IMR-90 (cell line): ENCODE measurements around the gene RPS6KA2. TPM values are rescaled to one million over a fixed set of nuclear protein-coding genes. Genes with fewer than 3 reads are reported as not detected.
A peak's percentile ranks its signal among the peaks of the same experiment; 100 is the strongest.

Experiments used
- ATAC-seq: fragments of 200-7000 bp; cut with Tn5 transposase; 2 replicates; pipeline ENCODE4 v1.9.1; 2020; ENCODE audit warnings: low read depth, mild to moderate bottlenecking, moderate library complexity
- BruUV-seq: library from RNA; stranded (reverse); fragments of 400-500 nt; replicated peaks from 2 replicates; lab custom pipeline; 2021; lab: Mats Ljungman, UMichigan
- CTCF ChIA-PET: fragments of 300-600 bp; formaldehyde crosslinking; extraction: SDS; loops from one replicate; lab custom pipeline; 2021; ENCODE audit warnings: antibody characterized with exemption; lab: Yijun Ruan, JAX
- POLR2A ChIA-PET: fragments of 300-600 bp; sonication (Branson Sonifier 250); formaldehyde crosslinking; loops from one replicate; lab custom pipeline; 2022; ENCODE audit warnings: antibody characterized with exemption; ENCODE audit not compliant: unreplicated experiment; lab: Charles Lee
- DNase-seq: peaks from one replicate; pipeline ENCODE4 v3.0.0; 2013
- H2AFZ ChIP-seq: replicated peaks from 2 replicates; pipeline ENCODE3; 2013; ENCODE audit warnings: low read length, mild to moderate bottlenecking; ENCODE audit not compliant: poor library complexity
- H2AK5ac ChIP-seq: 2 replicates; pipeline ENCODE4 v1.6.1; 2013; ENCODE audit warnings: low read depth, low read length, inconsistent platforms
- H2AK9ac ChIP-seq: replicated peaks from 2 replicates; pipeline ENCODE3; 2013; ENCODE audit warnings: mild to moderate bottlenecking, low read depth, low read length, moderate library complexity; ENCODE audit not compliant: poor library complexity
- H2BK120ac ChIP-seq: 2 replicates; pipeline ENCODE4 v1.6.1; 2013; ENCODE audit warnings: low read depth, low read length, inconsistent platforms
- H2BK15ac ChIP-seq: 3 replicates; pipeline ENCODE4 v1.6.1; 2013; ENCODE audit warnings: low read depth, low read length, inconsistent platforms
- H2BK20ac ChIP-seq: 2 replicates; pipeline ENCODE4 v1.6.1; 2013; ENCODE audit warnings: low read depth, mild to moderate bottlenecking, inconsistent platforms, low read length, moderate library complexity
- H2BK5ac ChIP-seq: 2 replicates; pipeline ENCODE4 v1.6.1; 2013; ENCODE audit warnings: mild to moderate bottlenecking, low read depth, low read length, inconsistent platforms; ENCODE audit not compliant: poor library complexity, severe bottlenecking
- H3K14ac ChIP-seq: replicated peaks from 2 replicates; pipeline ENCODE4 v1.6.1; 2013; ENCODE audit warnings: low read depth, low read length, inconsistent platforms
- H3K18ac ChIP-seq: 2 replicates; pipeline ENCODE4 v1.6.1; 2013; ENCODE audit warnings: low read depth, low read length, control low read depth
- H3K23ac ChIP-seq: 2 replicates; pipeline ENCODE4 v1.6.1; 2013; ENCODE audit warnings: low read depth, low read length, inconsistent platforms
- H3K27ac ChIP-seq: 2 replicates; pipeline ENCODE4 v1.5.1; 2013; ENCODE audit warnings: mild to moderate bottlenecking, control low read depth, low read length; ENCODE audit not compliant: insufficient read depth
- H3K27me3 ChIP-seq: 2 replicates; pipeline ENCODE4 v1.6.1; 2013; ENCODE audit warnings: low read length; ENCODE audit not compliant: control insufficient read depth, insufficient read depth
- H3K36me3 ChIP-seq: 2 replicates; pipeline ENCODE4 v1.6.1; 2013; ENCODE audit warnings: low read length, mixed read lengths; ENCODE audit not compliant: control insufficient read depth, insufficient read depth
- H3K4ac ChIP-seq: 2 replicates; pipeline ENCODE4 v1.6.1; 2013; ENCODE audit warnings: low read depth, low read length, inconsistent platforms
- H3K4me1 ChIP-seq: 2 replicates; pipeline ENCODE4 v1.6.1; 2013; ENCODE audit warnings: low read length, mixed read lengths; ENCODE audit not compliant: control insufficient read depth, insufficient read depth
- H3K4me2 ChIP-seq: 2 replicates; pipeline ENCODE4 v1.6.1; 2013; ENCODE audit warnings: low read depth, mild to moderate bottlenecking, control low read depth, low read length, moderate library complexity
- H3K4me3 ChIP-seq: 2 replicates; pipeline ENCODE4 v1.5.1; 2013; ENCODE audit warnings: low read depth, mild to moderate bottlenecking, control low read depth, low read length, moderate library complexity; ENCODE audit not compliant: insufficient read depth
- H3K56ac ChIP-seq: 2 replicates; pipeline ENCODE4 v1.6.1; 2013; ENCODE audit warnings: low read length, inconsistent platforms; ENCODE audit not compliant: insufficient read depth; ENCODE audit errors: extremely low read depth
- H3K79me1 ChIP-seq, 2 experiments: 2 replicates each; pipeline ENCODE4 v1.6.1; 2013; ENCODE audit warnings: low read length in 2 of 2, inconsistent platforms in 1 of 2, low read depth in 1 of 2
- H3K9ac ChIP-seq: 2 replicates; pipeline ENCODE4 v1.6.1; 2013; ENCODE audit warnings: low read depth, low read length, control low read depth
- H3K9me1 ChIP-seq: 2 replicates; pipeline ENCODE4 v1.6.1; 2013; ENCODE audit warnings: low read length, inconsistent platforms; ENCODE audit not compliant: insufficient read depth
- H3K9me3 ChIP-seq: 2 replicates; pipeline ENCODE4 v1.6.1; 2013; ENCODE audit warnings: low read length; ENCODE audit not compliant: control insufficient read depth, insufficient read depth
- H4K20me1 ChIP-seq: 2 replicates; pipeline ENCODE4 v1.6.1; 2013; ENCODE audit warnings: low read length, inconsistent platforms; ENCODE audit not compliant: insufficient read depth
- H4K5ac ChIP-seq: 2 replicates; pipeline ENCODE4 v1.6.1; 2013; ENCODE audit warnings: mild to moderate bottlenecking, low read depth, low read length, control low read depth
- H4K8ac ChIP-seq, 2 experiments: 2 replicates each; pipeline ENCODE4 v1.6.1; 2013; ENCODE audit warnings: low read depth in 2 of 2, low read length in 2 of 2, control low read depth in 1 of 2, inconsistent platforms in 1 of 2
- H4K91ac ChIP-seq: 2 replicates; pipeline ENCODE4 v1.6.1; 2013; ENCODE audit warnings: low read depth, low read length, inconsistent platforms; ENCODE audit not compliant: insufficient read depth
- BHLHE40 ChIP-seq: fragments of 150-350 bp; IDR thresholded peaks from 2 replicates; pipeline ENCODE4 v1.6.1; 2016; ENCODE audit warnings: mild to moderate bottlenecking, low read depth, low read length
- CEBPB ChIP-seq: IDR thresholded peaks from 2 replicates; pipeline ENCODE4 v1.6.1; 2012; ENCODE audit warnings: low read depth, low read length, improper control_type of control experiment
- CHD1 ChIP-seq: IDR thresholded peaks from 2 replicates; pipeline ENCODE4 v1.6.1; 2012; ENCODE audit warnings: low read depth, low read length, improper control_type of control experiment
- CTCF ChIP-seq: conservative IDR thresholded peaks from 2 replicates; pipeline ENCODE4 v1.5.1; 2012; ENCODE audit warnings: mild to moderate bottlenecking, low read depth, low read length, improper control_type of control experiment
- FOS ChIP-seq: fragments of 150-350 bp; IDR thresholded peaks from 2 replicates; pipeline ENCODE4 v1.6.1; 2016; ENCODE audit warnings: low read depth, low read length
- MAFK ChIP-seq: IDR thresholded peaks from 2 replicates; pipeline ENCODE4 v1.6.1; 2012; ENCODE audit warnings: low read depth, low read length, improper control_type of control experiment
- MAZ ChIP-seq: IDR thresholded peaks from 2 replicates; pipeline ENCODE4 v1.6.1; 2012; ENCODE audit warnings: low read depth, mild to moderate bottlenecking, low read length, improper control_type of control experiment, moderate library complexity, borderline replicate concordance
- MXI1 ChIP-seq: IDR thresholded peaks from 2 replicates; pipeline ENCODE4 v1.6.1; 2012; ENCODE audit warnings: low read depth, mild to moderate bottlenecking, low read length, moderate library complexity, borderline replicate concordance
- NFE2L2 ChIP-seq: fragments of 150-350 bp; IDR thresholded peaks from 2 replicates; pipeline ENCODE4 v1.6.1; 2016; ENCODE audit warnings: low read depth, mild to moderate bottlenecking, low read length
- POLR2A ChIP-seq: IDR thresholded peaks from 2 replicates; pipeline ENCODE4 v1.6.1; 2012; ENCODE audit warnings: mild to moderate bottlenecking, low read depth, low read length
- RAD21 ChIP-seq: IDR thresholded peaks from 2 replicates; pipeline ENCODE4 v1.6.1; 2012; ENCODE audit warnings: low read length, improper control_type of control experiment
- RCOR1 ChIP-seq: IDR thresholded peaks from 2 replicates; pipeline ENCODE4 v1.6.1; 2012; ENCODE audit warnings: mild to moderate bottlenecking, low read length, improper control_type of control experiment; ENCODE audit not compliant: insufficient replicate concordance
- RFX5 ChIP-seq: IDR thresholded peaks from 2 replicates; pipeline ENCODE4 v1.8.0; 2012; ENCODE audit warnings: low read depth, mild to moderate bottlenecking, low read length, moderate library complexity
- SMC3 ChIP-seq: fragments of 150-350 bp; IDR thresholded peaks from 2 replicates; pipeline ENCODE4 v1.6.1; 2016; ENCODE audit warnings: low read depth, mild to moderate bottlenecking, antibody characterized with exemption, low read length, moderate library complexity
- USF2 ChIP-seq: fragments of 150-350 bp; IDR thresholded peaks from 2 replicates; pipeline ENCODE4 v1.6.1; 2017; ENCODE audit warnings: mild to moderate bottlenecking, antibody characterized with exemption, low read length, low read depth
- WGBS, 2 experiments: methylation state at CpG; one replicate each; pipeline versions ENCODE4 v1.1.5 to v1.1.7; 2013; ENCODE audit warnings: missing lambda C conversion rate in 2 of 2; ENCODE audit not compliant: insufficient read length in 1 of 2; ENCODE audit errors: extremely low coverage in 2 of 2; 5-methylcytosine and 5-hydroxymethylcytosine counted together
- dilution Hi-C: fragments of 300-500 bp; cut with HindIII; formaldehyde crosslinking; loops from one replicate; pipeline ENCODE4 v1.14.3; 2018; ENCODE audit warnings: low sequenced_read_pairs; ENCODE audit not compliant: unreplicated experiment
- in situ Hi-C: fragments of 300-500 bp; cut with MboI; formaldehyde crosslinking; loops from 3 replicates; pipeline ENCODE4 v1.14.3; 2019; ENCODE audit warnings: low sequenced_read_pairs, inconsistent platforms, mixed read lengths
- intact Hi-C: fragments of 100-400 bp; cut with micrococcal nuclease; formaldehyde crosslinking; loops from 2 replicates; pipeline ENCODE4 v1.10.0; 2022
- polyA plus RNA-seq, 3 experiments: library from polyadenylated mRNA; depleted of rRNA; stranded (reverse); fragments of >200 nt; gene quantifications; 2 replicates each; pipeline ENCODE4 v1.2.3, GENCODE V29; 2012; ENCODE audit warnings: low replicate concordance in 1 of 3
- total RNA-seq: library from RNA; depleted of rRNA; stranded (reverse); fragments of >200 nt; gene quantifications from 2 replicates; pipeline ENCODE4 v1.2.3, GENCODE V29; 2012
- TF ChIP-seq, protein P1 (sequence below): fragments of 150-350 bp; IDR thresholded peaks from 2 replicates; pipeline ENCODE4 v1.6.1; 2016; ENCODE audit warnings: low read depth, mild to moderate bottlenecking, low read length, moderate library complexity, borderline replicate concordance

Gene RPS6KA2
- total and polyA plus RNA-seq, 2 of the 4 experiments (the other 2 are of a cell fraction) = 26.9 to 31.3 TPM

- H3K79me1 ChIP-seq = peaks cover 13 to 59% of the 10 kb centered on the region in 2 experiments
- no TSS peak for BruUV-seq
- H4K8ac ChIP-seq = peak overlapping the region; percentile 4 to 41; a peak in 2 of 4 replicates
- POLR2A ChIA-PET = no interaction called here
- peak overlapping the region; percentile 74 for H3K4ac ChIP-seq
- peak overlapping the region; percentile 4; the same call in 1 of the 2 replicates for H3K14ac ChIP-seq
- H2BK120ac ChIP-seq = peak overlapping the region; percentile 22
- H3K9me1 ChIP-seq = peaks cover 21% of the 10 kb centered on the region
- no peak overlapping the region for H3K56ac ChIP-seq
- ATAC-seq = no peak
- H3K18ac ChIP-seq = no peak overlapping the region
- TF ChIP-seq MXI1 = no peak
- no peak for TF ChIP-seq POLR2A
- TF ChIP-seq CEBPB = no peak
- no peak for TF ChIP-seq CTCF
- TF ChIP-seq RAD21 = no peak
- no peak for TF ChIP-seq RFX5
- TF ChIP-seq USF2 = no peak
- TF ChIP-seq CHD1 = no peak
- no peak for TF ChIP-seq SMC3
- TF ChIP-seq BHLHE40 = no peak
- TF ChIP-seq MAFK = no peak
- no peak for TF ChIP-seq MAZ
- TF ChIP-seq NFE2L2 = no peak
- no peak for TF ChIP-seq RCOR1
- TF ChIP-seq FOS = no peak
- TF ChIP-seq, protein P1, sequence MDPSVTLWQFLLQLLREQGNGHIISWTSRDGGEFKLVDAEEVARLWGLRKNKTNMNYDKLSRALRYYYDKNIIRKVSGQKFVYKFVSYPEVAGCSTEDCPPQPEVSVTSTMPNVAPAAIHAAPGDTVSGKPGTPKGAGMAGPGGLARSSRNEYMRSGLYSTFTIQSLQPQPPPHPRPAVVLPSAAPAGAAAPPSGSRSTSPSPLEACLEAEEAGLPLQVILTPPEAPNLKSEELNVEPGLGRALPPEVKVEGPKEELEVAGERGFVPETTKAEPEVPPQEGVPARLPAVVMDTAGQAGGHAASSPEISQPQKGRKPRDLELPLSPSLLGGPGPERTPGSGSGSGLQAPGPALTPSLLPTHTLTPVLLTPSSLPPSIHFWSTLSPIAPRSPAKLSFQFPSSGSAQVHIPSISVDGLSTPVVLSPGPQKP = no peak
- H3K4me2 ChIP-seq = no peak overlapping the region
- H3K4me1 ChIP-seq = peaks cover 17% of the 10 kb centered on the region
- H2BK15ac ChIP-seq = peak overlapping the region; percentile 73; the same call in 2 of the 3 replicates
- H3K36me3 ChIP-seq = peaks cover 15% of the 10 kb centered on the region; the same call in 1 of the 2 replicates
- no peak overlapping the region for H4K5ac ChIP-seq
- intact Hi-C loops = no loop called here
- H3K23ac ChIP-seq = no peak overlapping the region
- in situ Hi-C loops = no loop called here
- peak overlapping the region; percentile 48 for H2BK5ac ChIP-seq
- WGBS, 2 experiments = 100% methylated on average over 1 of the region's 8 CpGs; no CpG with 5 or more reads in 1 of the 2 experiments
- H2AK9ac ChIP-seq = no peak overlapping the region
- peak overlapping the region; percentile 60 for H4K91ac ChIP-seq
- H3K27me3 ChIP-seq = no peaks in the 10 kb centered on the region
- no peak overlapping the region for H2AFZ ChIP-seq
- peaks cover 27% of the 10 kb centered on the region for H4K20me1 ChIP-seq
- no peak overlapping the region for H3K9ac ChIP-seq
- peak overlapping the region; percentile 9 for H3K27ac ChIP-seq
- dilution Hi-C loops = no loop called here
- H3K9me3 ChIP-seq = no peaks in the 10 kb centered on the region
- CTCF ChIA-PET = no interaction called here
- H2AK5ac ChIP-seq = peak overlapping the region; percentile 53; the same call in 1 of the 2 replicates
- peak overlapping the region; percentile 16 for H2BK20ac ChIP-seq
- no peak for DNase-seq
- H3K4me3 ChIP-seq = no peak overlapping the region
Observed at GRCh38 chr6:166567813-166568212, 59.2 kb downstream of the RPS6KA2 start.
